GM12865 (cell line): ENCODE measurements around the gene RNPEPL1.
A peak's percentile ranks its signal among the peaks of the same experiment; 100 is the strongest.

Source experiments
- DNase-seq: peaks from one replicate; pipeline ENCODE4 v3.0.0; 2010; ENCODE audit warnings: low read depth
- H3K4me3 ChIP-seq: 2 replicates; pipeline ENCODE4 v1.5.1; 2011; ENCODE audit warnings: mild to moderate bottlenecking, low read depth, low read length, control low read depth
- CTCF ChIP-seq: IDR thresholded peaks from 2 replicates; pipeline ENCODE4 v1.5.1; 2011; ENCODE audit warnings: low read length, control low read depth, low read depth, inconsistent platforms; ENCODE audit not compliant: insufficient read depth; ENCODE audit errors: missing control alignments

RNPEPL1 gene

GRCh38 chr2:240601831-240602160 lies 33.5 kb downstream of the RNPEPL1 start:
- no peak for DNase-seq
- no peak for TF ChIP-seq CTCF

GRCh38 chr2:240602266-240603050 lies 34.2 kb downstream of the RNPEPL1 start:
- no peak for DNase-seq
- H3K4me3 ChIP-seq = no peak overlapping the region
- no peak for TF ChIP-seq CTCF

More at GRCh38 chr2:240601831-240602160, 33.5 kb downstream of the RNPEPL1 start:
- H3K4me3 ChIP-seq = no peak overlapping the region

- no peak for TF ChIP-seq CTCF
- no peak overlapping the region for H3K4me3 ChIP-seq
- no peak for DNase-seq
These were observed 35.0 kb downstream of the RNPEPL1 start for GRCh38 chr2:240603081-240603835.

GRCh38 chr2:240603846-240604245 lies 35.6 kb downstream of the RNPEPL1 start:
- no peak for TF ChIP-seq CTCF
- DNase-seq = no peak
- no peak overlapping the region for H3K4me3 ChIP-seq

GRCh38 chr2:240604291-240604938 lies 36.1 kb downstream of the RNPEPL1 start:
- DNase-seq = peak; percentile 45

GRCh38 chr2:240604939-240605716 lies 36.8 kb downstream of the RNPEPL1 start:
- no peak for DNase-seq
- TF ChIP-seq CTCF = no peak
- no peak overlapping the region for H3K4me3 ChIP-seq

More at GRCh38 chr2:240604291-240604938, 36.1 kb downstream of the RNPEPL1 start:
- TF ChIP-seq CTCF = peak; percentile 55
- H3K4me3 ChIP-seq = no peak overlapping the region
